Skin epidermis (tissue), 12 donors: ENCODE data around the gene DRGX.

ENCODE experiments used
- H3K27ac ChIP-seq, 21 experiments: fragments of 200-600 bp; sonication (generic) in 11 of 21; one replicate each; pipeline ENCODE4 v1.5.0; 2020; ENCODE audit warnings: mild to moderate bottlenecking in 3 of 21, inconsistent platforms in 2 of 21, moderate library complexity in 2 of 21
- H3K4me3 ChIP-seq, 7 experiments: fragments of 200-600 bp; sonication (generic) in 2 of 7; one replicate each; pipeline ENCODE4 v1.5.0; 2020; ENCODE audit warnings: inconsistent platforms in 2 of 7, mild to moderate bottlenecking in 2 of 7, moderate library complexity in 1 of 7

Gene DRGX

GRCh38 chr10:49385939-49386922, 9.7 kb downstream of the DRGX start:
- H3K27ac ChIP-seq = no peak overlapping the region

GRCh38 chr10:49384268-49384953, 11.5 kb downstream of the DRGX start:
- no peak overlapping the region for H3K4me3 ChIP-seq
- no peak overlapping the region for H3K27ac ChIP-seq

More at GRCh38 chr10:49385939-49386922, 9.7 kb downstream of the DRGX start:
- H3K4me3 ChIP-seq = no peak overlapping the region

GRCh38 chr10:49383853-49384252, 12.0 kb downstream of the DRGX start:
- H3K27ac ChIP-seq = no peak overlapping the region
- H3K4me3 ChIP-seq = no peak overlapping the region

- Histone ChIP-seq H3K27ac (no peak overlapping the region), H3K4me3 (no peak overlapping the region)
These were observed 13.1 kb downstream of the DRGX start for GRCh38 chr10:49382826-49383225.

- H3K27ac ChIP-seq = no peak overlapping the region
These were observed 13.7 kb downstream of the DRGX start for GRCh38 chr10:49382226-49382625.

GRCh38 chr10:49381111-49381900, 14.6 kb downstream of the DRGX start:
- Histone ChIP-seq H3K27ac (no peak overlapping the region), H3K4me3 (no peak overlapping the region)

More at GRCh38 chr10:49382226-49382625, 13.7 kb downstream of the DRGX start:
- H3K4me3 ChIP-seq = no peak overlapping the region

- Histone ChIP-seq H3K4me3 (no peak overlapping the region), H3K27ac (no peak overlapping the region)
These were observed 16.1 kb downstream of the DRGX start for GRCh38 chr10:49379596-49380410.

GRCh38 chr10:49377256-49377655, 18.6 kb downstream of the DRGX start:
- no peak overlapping the region for H3K27ac ChIP-seq
- H3K4me3 ChIP-seq = no peak overlapping the region

- no peak overlapping the region for H3K4me3 ChIP-seq
- H3K27ac ChIP-seq = no peak overlapping the region
These were observed 20.3 kb downstream of the DRGX start for GRCh38 chr10:49375611-49376010.

- Histone ChIP-seq H3K4me3 (no peak overlapping the region), H3K27ac (no peak overlapping the region)
These were observed 21.1 kb downstream of the DRGX start for GRCh38 chr10:49374740-49375139.

GRCh38 chr10:49373361-49373760, 22.5 kb downstream of the DRGX start:
- no peak overlapping the region for H3K27ac ChIP-seq
- no peak overlapping the region for H3K4me3 ChIP-seq

GRCh38 chr10:49371967-49372366, 23.9 kb downstream of the DRGX start:
- H3K4me3 ChIP-seq = no peak overlapping the region
- no peak overlapping the region for H3K27ac ChIP-seq

- no peak overlapping the region for H3K4me3 ChIP-seq
- H3K27ac ChIP-seq = no peak overlapping the region
These were observed 25.4 kb downstream of the DRGX start for GRCh38 chr10:49370326-49371100.

GRCh38 chr10:49369216-49370162, 26.4 kb downstream of the DRGX start:
- H3K27ac ChIP-seq = no peak overlapping the region

GRCh38 chr10:49368256-49368655, 27.6 kb downstream of the DRGX start:
- no peak overlapping the region for H3K27ac ChIP-seq

More at GRCh38 chr10:49369216-49370162, 26.4 kb downstream of the DRGX start:
- no peak overlapping the region for H3K4me3 ChIP-seq

GRCh38 chr10:49367600-49367999, 28.3 kb downstream of the DRGX start:
- no peak overlapping the region for H3K4me3 ChIP-seq
- H3K27ac ChIP-seq = no peak overlapping the region

More at GRCh38 chr10:49368256-49368655, 27.6 kb downstream of the DRGX start:
- H3K4me3 ChIP-seq = no peak overlapping the region

- no peak overlapping the region for H3K4me3 ChIP-seq
These were observed 29.4 kb downstream of the DRGX start for GRCh38 chr10:49366460-49366859.

More at GRCh38 chr10:49366460-49366859, 29.4 kb downstream of the DRGX start:
- no peak overlapping the region for H3K27ac ChIP-seq
